Endothelial cell of umbilical vein (primary cell): Measurements from ENCODE around the gene GGTLC2. TPM values are rescaled to one million over a fixed set of nuclear protein-coding genes. Genes with fewer than 3 reads are reported as not detected.

ENCODE experiments used
- BruUV-seq: library from RNA; stranded (reverse); fragments of 400-500 nt; replicated peaks from 2 replicates; lab custom pipeline; 2021; lab: Mats Ljungman, UMichigan
- CTCF ChIA-PET: fragments of 300-600, 350-600 bp; sonication (Branson Sonifier 250); formaldehyde crosslinking; loops from one replicate; lab custom pipeline; 2021; ENCODE audit warnings: antibody characterized with exemption, inconsistent platforms; lab: Charles Lee
- POLR2A ChIA-PET: fragments of 300-600, 350-600 bp; sonication (Branson Sonifier 250); formaldehyde crosslinking; loops from one replicate; lab custom pipeline; 2021; ENCODE audit warnings: antibody characterized with exemption, inconsistent platforms; lab: Charles Lee
- DNase-seq: peaks from one replicate; pipeline ENCODE4 v3.0.0-alpha.2; 2011; ENCODE audit warnings: low read depth, low spot score
- FAIRE-seq: peaks from 2 replicates; lab custom pipeline; 2011; peaks lifted over from hg19 to GRCh38; lab: Jason Lieb, UNC
- H2AFZ ChIP-seq: 2 replicates; pipeline ENCODE4 v1.6.0; 2012; ENCODE audit warnings: low read depth, low read length, control low read depth, inconsistent platforms
- H3K27ac ChIP-seq: 2 replicates; pipeline ENCODE4 v1.5.1; 2011; ENCODE audit warnings: low read depth, mild to moderate bottlenecking, control low read depth, low read length, moderate library complexity; ENCODE audit not compliant: insufficient read depth
- H3K27me3 ChIP-seq, 2 experiments: 2 replicates each; pipeline versions ENCODE4 v1.6.0 to v1.6.1; 2011; ENCODE audit warnings: low read length in 2 of 2, mixed read lengths in 1 of 2; ENCODE audit not compliant: control insufficient read depth in 2 of 2, insufficient read depth in 2 of 2
- H3K36me3 ChIP-seq, 2 experiments: 2 replicates in 1 of 2; 3 replicates in 1 of 2; pipeline ENCODE4 v1.5.1; 2011; ENCODE audit warnings: low read length in 2 of 2, mild to moderate bottlenecking in 1 of 2, moderate library complexity in 1 of 2; ENCODE audit not compliant: control insufficient read depth in 2 of 2, insufficient read depth in 2 of 2; ENCODE audit errors: extremely low read depth in 1 of 2
- H3K4me1 ChIP-seq: 3 replicates; pipeline ENCODE4 v1.5.1; 2011; ENCODE audit warnings: mild to moderate bottlenecking, low read length; ENCODE audit not compliant: control insufficient read depth, insufficient read depth; ENCODE audit errors: extremely low read depth
- H3K4me2 ChIP-seq: 2 replicates; pipeline ENCODE4 v1.6.1; 2011; ENCODE audit warnings: low read length, control low read depth, mixed read lengths; ENCODE audit not compliant: insufficient read depth
- H3K4me3 ChIP-seq, 3 experiments: fragments of 200-600 bp in 1 of 3; sonication (generic), shearing (Covaris generic) in 1 of 3; replicated peaks in 1 of 3; 2 replicates each; pipeline ENCODE4 v1.5.1; 2011 to 2016; ENCODE audit warnings: control low read depth in 3 of 3, low read length in 3 of 3, mild to moderate bottlenecking in 2 of 3, inconsistent platforms in 1 of 3, low read depth in 1 of 3, moderate library complexity in 1 of 3; ENCODE audit not compliant: insufficient read depth in 1 of 3
- H3K79me2 ChIP-seq: 2 replicates; pipeline ENCODE4 v1.6.0; 2012; ENCODE audit warnings: low read length, inconsistent platforms; ENCODE audit not compliant: control insufficient read depth, insufficient read depth
- H3K9ac ChIP-seq: replicated peaks from 2 replicates; pipeline ENCODE3; 2011; ENCODE audit warnings: low read length, control low read depth; ENCODE audit not compliant: insufficient read depth; ENCODE audit errors: extremely low read depth
- H3K9me1 ChIP-seq: replicated peaks from 3 replicates; pipeline ENCODE4 v1.6.0; 2011; ENCODE audit warnings: mild to moderate bottlenecking, low read length; ENCODE audit not compliant: control insufficient read depth, insufficient read depth; ENCODE audit errors: extremely low read depth
- H3K9me3 ChIP-seq: replicated peaks from 2 replicates; pipeline ENCODE4 v1.5.1; 2012; ENCODE audit warnings: low read length, inconsistent platforms; ENCODE audit not compliant: control insufficient read depth, insufficient read depth
- H4K20me1 ChIP-seq: replicated peaks from 2 replicates; pipeline ENCODE3; 2011; ENCODE audit warnings: mild to moderate bottlenecking, low read length; ENCODE audit not compliant: control insufficient read depth, insufficient read depth; ENCODE audit errors: extremely low read depth
- FOS ChIP-seq: IDR thresholded peaks from 2 replicates; pipeline ENCODE4 v1.6.1; 2011; ENCODE audit warnings: mild to moderate bottlenecking, low read length, moderate library complexity, borderline replicate concordance; ENCODE audit not compliant: insufficient read depth
- GATA2 ChIP-seq: IDR thresholded peaks from 2 replicates; pipeline ENCODE4 v1.7.0; 2011; ENCODE audit warnings: low read depth, mild to moderate bottlenecking, moderate library complexity, mixed read lengths, low read length; ENCODE audit not compliant: insufficient read length, insufficient read depth
- JUN ChIP-seq: IDR thresholded peaks from 2 replicates; pipeline ENCODE4 v1.6.1; 2011; ENCODE audit warnings: borderline replicate concordance, low read depth; ENCODE audit not compliant: insufficient read length, insufficient read depth
- MYC ChIP-seq: IDR thresholded peaks from one replicate; pipeline ENCODE4 v1.6.1; 2011; ENCODE audit warnings: mild to moderate bottlenecking, low read depth, low read length
- POLR2A ChIP-seq: IDR thresholded peaks from 2 replicates; pipeline ENCODE4 v1.6.1; 2012; ENCODE audit warnings: low read depth, mild to moderate bottlenecking, control low read depth, low read length
- POLR2AphosphoS5 ChIP-seq: IDR thresholded peaks from 2 replicates; pipeline ENCODE4 v1.6.1; 2012; ENCODE audit warnings: low read depth, mild to moderate bottlenecking, control low read depth, low read length, moderate library complexity; ENCODE audit not compliant: insufficient read depth
- dilution Hi-C: fragments of 300-500 bp; cut with MboI; formaldehyde crosslinking; loops from one replicate; pipeline ENCODE4 v1.15.0; 2019; ENCODE audit warnings: low sequenced_read_pairs; ENCODE audit not compliant: extremely low pct_ligation_motif_present
- intact Hi-C: fragments of 100-400 bp; cut with micrococcal nuclease; formaldehyde crosslinking; loops from one replicate; pipeline ENCODE4 v1.10.0; 2022
- polyA plus RNA-seq, 4 experiments: library from polyadenylated mRNA; depleted of rRNA in 3 of 4; stranded (reverse) in 3 of 4; unstranded in 1 of 4; fragments of >200 nt; gene quantifications; 2 replicates each; pipeline versions ENCODE4 v1.2.1 to v1.2.3, GENCODE V29; 2011 to 2012; ENCODE audit warnings: missing spikeins in 1 of 4
- total RNA-seq: library from RNA; stranded (reverse); gene quantifications from 2 replicates; pipeline ENCODE4 v1.2.3, GENCODE V29; 2021

GGTLC2 gene
- total and polyA plus RNA-seq, 2 donors (not counting 3 experiments of a cell fraction or from before 2014, with no cell fraction given) = not detected

GRCh38 chr22:22612516-22612915 is 31.9 kb upstream of the GGTLC2 start:
- dilution Hi-C loops = no loop called here
- Histone ChIP-seq H3K9me1 (no peaks in the 10 kb centered on the region), H2AFZ (no peak overlapping the region), H4K20me1 (no peaks in the 10 kb centered on the region), H3K79me2 (no peaks in the 10 kb centered on the region), H3K27me3 (peaks cover 9 to 10% of the 10 kb centered on the region in 2 experiments), H3K9me3 (no peaks in the 10 kb centered on the region), H3K36me3 (no peaks in the 10 kb centered on the region), H3K4me2 (no peak overlapping the region), H3K4me1 (no peaks in the 10 kb centered on the region), H3K4me3 (no peak overlapping the region), H3K27ac (no peak overlapping the region), H3K9ac (no peak overlapping the region)
- no TSS peak for BruUV-seq
- intact Hi-C loops = no loop called here
- no peak for FAIRE-seq
- CTCF ChIA-PET = interaction anchor here (0.9 to 1.8 kb wide), 2 partner anchors 26 to 54 kb away, joined by 3 to 7 read pairs; no protein-coding TSS in a partner anchor
- TF ChIP-seq POLR2A = no peak
- TF ChIP-seq GATA2 = no peak
- no peak for TF ChIP-seq FOS
- POLR2A ChIA-PET = no interaction called here
- no peak for DNase-seq

- TF ChIP-seq GATA2 (no peak), FOS (no peak), POLR2AphosphoS5 (no peak), MYC (no peak), JUN (no peak)
- Histone ChIP-seq H3K27ac (no peak overlapping the region), H2AFZ (no peak overlapping the region), H4K20me1 (no peaks in the 10 kb centered on the region), H3K9me1 (no peaks in the 10 kb centered on the region), H3K4me2 (no peak overlapping the region), H3K27me3 (peaks cover 10 to 11% of the 10 kb centered on the region in 2 experiments), H3K4me3 (no peak overlapping the region), H3K36me3 (no peaks in the 10 kb centered on the region), H3K9ac (no peak overlapping the region), H3K9me3 (no peaks in the 10 kb centered on the region), H3K4me1 (no peaks in the 10 kb centered on the region), H3K79me2 (no peaks in the 10 kb centered on the region)
- ChIA-PET CTCF (interaction anchor here (1.8 kb wide), 1 partner anchor 28 kb away, joined by 7 read pairs; no protein-coding TSS in a partner anchor), POLR2A (no interaction called here)
- intact Hi-C loops (no loop called here), dilution Hi-C loops (no loop called here)
- BruUV-seq = no TSS peak
- FAIRE-seq (no peak), DNase-seq (no peak)
Measured at GRCh38 chr22:22614065-22614464, 30.3 kb upstream of the GGTLC2 start.
